ENCODE results near the gene DSCAM. TPM values are rescaled to one million over a fixed set of nuclear protein-coding genes. Genes with fewer than 3 reads are reported as not detected.

DSCAM gene
- polyA plus RNA-seq, 1 donor = 0.85 TPM

GRCh38 chr21:40095477-40095876, 751.5 kb downstream of the DSCAM start:
- no peak overlapping the region for H3K27ac ChIP-seq (ENCODE audit: low read length)
- WGBS (ENCODE audit: insufficient coverage, low lambda C conversion rate) = 82% methylated on average over 3 of the region's 3 CpGs
- H3K4me1 ChIP-seq (ENCODE audit: control insufficient read depth, insufficient read depth, low read length) = no peaks in the 10 kb centered on the region
- no peak overlapping the region for H3K4me3 ChIP-seq (ENCODE audit: low read length)
- no peak for DNase-seq
- no peaks in the 10 kb centered on the region for H3K9me3 ChIP-seq (ENCODE audit: control insufficient read depth, low read depth, low read length)
- no peaks in the 10 kb centered on the region for H3K36me3 ChIP-seq (ENCODE audit: control insufficient read depth, insufficient read depth, low read length)
- no peaks in the 10 kb centered on the region for H3K27me3 ChIP-seq (ENCODE audit: control insufficient read depth, insufficient read depth, low read length)

- Histone ChIP-seq H3K27ac (ENCODE audit: low read length) (no peak overlapping the region), H3K4me1 (ENCODE audit: control insufficient read depth, insufficient read depth, low read length) (no peaks in the 10 kb centered on the region), H3K4me3 (ENCODE audit: low read length) (no peak overlapping the region), H3K36me3 (ENCODE audit: control insufficient read depth, insufficient read depth, low read length) (no peaks in the 10 kb centered on the region), H3K27me3 (ENCODE audit: control insufficient read depth, insufficient read depth, low read length) (no peaks in the 10 kb centered on the region), H3K9me3 (ENCODE audit: control insufficient read depth, low read depth, low read length) (no peaks in the 10 kb centered on the region)
- WGBS (ENCODE audit: insufficient coverage, low lambda C conversion rate) = no CpG with 5 or more reads among the region's 3 CpGs
- DNase-seq = no peak
Measured at GRCh38 chr21:40080385-40080784, 766.6 kb downstream of the DSCAM start.

GRCh38 chr21:40074710-40075109, 772.2 kb downstream of the DSCAM start:
- WGBS (ENCODE audit: insufficient coverage, low lambda C conversion rate) = 93% methylated on average over 5 of the region's 8 CpGs
- Histone ChIP-seq H3K4me3 (ENCODE audit: low read length) (no peak overlapping the region), H3K4me1 (ENCODE audit: control insufficient read depth, insufficient read depth, low read length) (no peaks in the 10 kb centered on the region), H3K27me3 (ENCODE audit: control insufficient read depth, insufficient read depth, low read length) (no peaks in the 10 kb centered on the region), H3K9me3 (ENCODE audit: control insufficient read depth, low read depth, low read length) (no peaks in the 10 kb centered on the region), H3K36me3 (ENCODE audit: control insufficient read depth, insufficient read depth, low read length) (no peaks in the 10 kb centered on the region), H3K27ac (ENCODE audit: low read length) (no peak overlapping the region)
- no peak for DNase-seq

- no peak for DNase-seq
- no peaks in the 10 kb centered on the region for H3K36me3 ChIP-seq (ENCODE audit: control insufficient read depth, insufficient read depth, low read length)
- no peak overlapping the region for H3K4me3 ChIP-seq (ENCODE audit: low read length)
- H3K9me3 ChIP-seq (ENCODE audit: control insufficient read depth, low read depth, low read length) = no peaks in the 10 kb centered on the region
- 86% methylated on average over 2 of the region's 6 CpGs for WGBS (ENCODE audit: insufficient coverage, low lambda C conversion rate)
- no peaks in the 10 kb centered on the region for H3K27me3 ChIP-seq (ENCODE audit: control insufficient read depth, insufficient read depth, low read length)
- no peaks in the 10 kb centered on the region for H3K4me1 ChIP-seq (ENCODE audit: control insufficient read depth, insufficient read depth, low read length)
- no peak overlapping the region for H3K27ac ChIP-seq (ENCODE audit: low read length)
Measured at GRCh38 chr21:40074198-40074597, 772.8 kb downstream of the DSCAM start.

- no peak for DNase-seq
- Histone ChIP-seq H3K27me3 (ENCODE audit: control insufficient read depth, insufficient read depth, low read length) (no peaks in the 10 kb centered on the region), H3K27ac (ENCODE audit: low read length) (no peak overlapping the region), H3K4me3 (ENCODE audit: low read length) (no peak overlapping the region), H3K9me3 (ENCODE audit: control insufficient read depth, low read depth, low read length) (no peaks in the 10 kb centered on the region), H3K36me3 (ENCODE audit: control insufficient read depth, insufficient read depth, low read length) (no peaks in the 10 kb centered on the region), H3K4me1 (ENCODE audit: control insufficient read depth, insufficient read depth, low read length) (no peaks in the 10 kb centered on the region)
- WGBS (ENCODE audit: insufficient coverage, low lambda C conversion rate) = 100% methylated on average over 5 of the region's 5 CpGs
Measured at GRCh38 chr21:40073642-40074041, 773.3 kb downstream of the DSCAM start.

GRCh38 chr21:40070871-40071270, 776.1 kb downstream of the DSCAM start:
- Histone ChIP-seq H3K27me3 (ENCODE audit: control insufficient read depth, insufficient read depth, low read length) (no peaks in the 10 kb centered on the region), H3K4me3 (ENCODE audit: low read length) (no peak overlapping the region), H3K36me3 (ENCODE audit: control insufficient read depth, insufficient read depth, low read length) (no peaks in the 10 kb centered on the region), H3K4me1 (ENCODE audit: control insufficient read depth, insufficient read depth, low read length) (no peaks in the 10 kb centered on the region), H3K9me3 (ENCODE audit: control insufficient read depth, low read depth, low read length) (no peaks in the 10 kb centered on the region), H3K27ac (ENCODE audit: low read length) (no peak overlapping the region)
- no peak for DNase-seq
- WGBS (ENCODE audit: insufficient coverage, low lambda C conversion rate) = 100% methylated on average over 1 of the region's 4 CpGs

GRCh38 chr21:40067751-40068150, 779.2 kb downstream of the DSCAM start:
- Histone ChIP-seq H3K36me3 (ENCODE audit: control insufficient read depth, insufficient read depth, low read length) (no peaks in the 10 kb centered on the region), H3K27ac (ENCODE audit: low read length) (no peak overlapping the region), H3K9me3 (ENCODE audit: control insufficient read depth, low read depth, low read length) (no peaks in the 10 kb centered on the region), H3K27me3 (ENCODE audit: control insufficient read depth, insufficient read depth, low read length) (no peaks in the 10 kb centered on the region), H3K4me3 (ENCODE audit: low read length) (no peak overlapping the region), H3K4me1 (ENCODE audit: control insufficient read depth, insufficient read depth, low read length) (no peaks in the 10 kb centered on the region)
- no peak for DNase-seq
- no CpG with 5 or more reads among the region's 4 CpGs for WGBS (ENCODE audit: insufficient coverage, low lambda C conversion rate)

- no peaks in the 10 kb centered on the region for H3K36me3 ChIP-seq (ENCODE audit: control insufficient read depth, insufficient read depth, low read length)
- no peak for DNase-seq
- WGBS (ENCODE audit: insufficient coverage, low lambda C conversion rate) = no CpG with 5 or more reads among the region's 3 CpGs
Measured at GRCh38 chr21:40066221-40066620, 780.7 kb downstream of the DSCAM start.

GRCh38 chr21:40060083-40060677, 786.8 kb downstream of the DSCAM start:
- no CpG with 5 or more reads among the region's 7 CpGs for WGBS (ENCODE audit: insufficient coverage, low lambda C conversion rate)
- Histone ChIP-seq H3K27me3 (ENCODE audit: control insufficient read depth, insufficient read depth, low read length) (no peaks in the 10 kb centered on the region), H3K9me3 (ENCODE audit: control insufficient read depth, low read depth, low read length) (no peaks in the 10 kb centered on the region), H3K4me3 (ENCODE audit: low read length) (no peak overlapping the region), H3K4me1 (ENCODE audit: control insufficient read depth, insufficient read depth, low read length) (no peaks in the 10 kb centered on the region), H3K36me3 (ENCODE audit: control insufficient read depth, insufficient read depth, low read length) (no peaks in the 10 kb centered on the region), H3K27ac (ENCODE audit: low read length) (no peak overlapping the region)
- no peak for DNase-seq

More at GRCh38 chr21:40066221-40066620, 780.7 kb downstream of the DSCAM start:
- Histone ChIP-seq H3K9me3 (ENCODE audit: control insufficient read depth, low read depth, low read length) (no peaks in the 10 kb centered on the region), H3K4me3 (ENCODE audit: low read length) (no peak overlapping the region), H3K27ac (ENCODE audit: low read length) (no peak overlapping the region), H3K27me3 (ENCODE audit: control insufficient read depth, insufficient read depth, low read length) (no peaks in the 10 kb centered on the region), H3K4me1 (ENCODE audit: control insufficient read depth, insufficient read depth, low read length) (no peaks in the 10 kb centered on the region)

GRCh38 chr21:40057331-40057730, 789.6 kb downstream of the DSCAM start:
- H3K36me3 ChIP-seq (ENCODE audit: control insufficient read depth, insufficient read depth, low read length) = no peaks in the 10 kb centered on the region
- DNase-seq = no peak
- no peaks in the 10 kb centered on the region for H3K9me3 ChIP-seq (ENCODE audit: control insufficient read depth, low read depth, low read length)
- 100% methylated on average over 1 of the region's 5 CpGs for WGBS (ENCODE audit: insufficient coverage, low lambda C conversion rate)
- no peaks in the 10 kb centered on the region for H3K27me3 ChIP-seq (ENCODE audit: control insufficient read depth, insufficient read depth, low read length)
- H3K27ac ChIP-seq (ENCODE audit: low read length) = no peak overlapping the region
- no peaks in the 10 kb centered on the region for H3K4me1 ChIP-seq (ENCODE audit: control insufficient read depth, insufficient read depth, low read length)
- H3K4me3 ChIP-seq (ENCODE audit: low read length) = no peak overlapping the region

GRCh38 chr21:40056031-40056430, 790.9 kb downstream of the DSCAM start:
- Histone ChIP-seq H3K4me1 (ENCODE audit: control insufficient read depth, insufficient read depth, low read length) (no peaks in the 10 kb centered on the region), H3K27me3 (ENCODE audit: control insufficient read depth, insufficient read depth, low read length) (no peaks in the 10 kb centered on the region), H3K27ac (ENCODE audit: low read length) (no peak overlapping the region), H3K36me3 (ENCODE audit: control insufficient read depth, insufficient read depth, low read length) (no peaks in the 10 kb centered on the region), H3K9me3 (ENCODE audit: control insufficient read depth, low read depth, low read length) (no peaks in the 10 kb centered on the region), H3K4me3 (ENCODE audit: low read length) (no peak overlapping the region)
- 73% methylated on average over 3 of the region's 3 CpGs for WGBS (ENCODE audit: insufficient coverage, low lambda C conversion rate)
- DNase-seq = no peak

Measured in large intestine (tissue), 3 donors.